DND-41 (cell line): ENCODE data around the gene HCRT.

Experiments used
- EZH2 ChIP-seq: IDR thresholded peaks from 3 replicates; pipeline ENCODE4 v1.6.1; 2012; ENCODE audit warnings: borderline replicate concordance, low read depth, mild to moderate bottlenecking, moderate library complexity, low read length, inconsistent platforms; ENCODE audit not compliant: severe bottlenecking
- TF ChIP-seq, protein P1 (sequence below): IDR thresholded peaks from 2 replicates; pipeline ENCODE4 v1.5.1; 2012; ENCODE audit warnings: borderline replicate concordance, low read length, moderate library complexity, mild to moderate bottlenecking; ENCODE audit not compliant: poor library complexity, severe bottlenecking; ENCODE audit errors: extremely low read depth

GRCh38 chr17:42171831-42172230 is 13.4 kb downstream of the HCRT start:
- TF ChIP-seq, protein P1, sequence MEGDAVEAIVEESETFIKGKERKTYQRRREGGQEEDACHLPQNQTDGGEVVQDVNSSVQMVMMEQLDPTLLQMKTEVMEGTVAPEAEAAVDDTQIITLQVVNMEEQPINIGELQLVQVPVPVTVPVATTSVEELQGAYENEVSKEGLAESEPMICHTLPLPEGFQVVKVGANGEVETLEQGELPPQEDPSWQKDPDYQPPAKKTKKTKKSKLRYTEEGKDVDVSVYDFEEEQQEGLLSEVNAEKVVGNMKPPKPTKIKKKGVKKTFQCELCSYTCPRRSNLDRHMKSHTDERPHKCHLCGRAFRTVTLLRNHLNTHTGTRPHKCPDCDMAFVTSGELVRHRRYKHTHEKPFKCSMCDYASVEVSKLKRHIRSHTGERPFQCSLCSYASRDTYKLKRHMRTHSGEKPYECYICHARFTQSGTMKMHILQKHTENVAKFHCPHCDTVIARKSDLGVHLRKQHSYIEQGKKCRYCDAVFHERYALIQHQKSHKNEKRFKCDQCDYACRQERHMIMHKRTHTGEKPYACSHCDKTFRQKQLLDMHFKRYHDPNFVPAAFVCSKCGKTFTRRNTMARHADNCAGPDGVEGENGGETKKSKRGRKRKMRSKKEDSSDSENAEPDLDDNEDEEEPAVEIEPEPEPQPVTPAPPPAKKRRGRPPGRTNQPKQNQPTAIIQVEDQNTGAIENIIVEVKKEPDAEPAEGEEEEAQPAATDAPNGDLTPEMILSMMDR: no peak
- TF ChIP-seq EZH2: no peak
